Neuronal stem cell (in vitro differentiated cells): ENCODE results near the gene RAD51B.

Source experiments
- DNase-seq: peaks from one replicate; pipeline ENCODE4 v3.0.0-alpha.2; 2013; ENCODE audit warnings: low spot score
- H2AFZ ChIP-seq: one replicate; pipeline ENCODE4 v1.6.1; 2013; ENCODE audit warnings: mild to moderate bottlenecking, low read length, inconsistent platforms
- H2AK5ac ChIP-seq: 2 replicates; pipeline ENCODE4 v1.6.1; 2013; ENCODE audit warnings: low read depth, mild to moderate bottlenecking, inconsistent platforms, low read length, moderate library complexity, mixed read lengths
- H2BK120ac ChIP-seq: 2 replicates; pipeline ENCODE4 v1.6.1; 2013; ENCODE audit warnings: low read depth, mild to moderate bottlenecking, inconsistent platforms, low read length, moderate library complexity, mixed read lengths
- H2BK12ac ChIP-seq: one replicate; pipeline ENCODE4 v1.6.1; 2013; ENCODE audit warnings: low read length, inconsistent platforms
- H2BK15ac ChIP-seq: 2 replicates; pipeline ENCODE4 v1.6.1; 2013; ENCODE audit warnings: mild to moderate bottlenecking, low read length, inconsistent platforms, mixed read lengths
- H2BK5ac ChIP-seq: one replicate; pipeline ENCODE4 v1.6.1; 2013; ENCODE audit warnings: inconsistent platforms, mild to moderate bottlenecking, low read length, moderate library complexity
- H3K14ac ChIP-seq: one replicate; pipeline ENCODE4 v1.6.1; 2013; ENCODE audit warnings: low read length, inconsistent platforms
- H3K18ac ChIP-seq: 2 replicates; pipeline ENCODE4 v1.6.1; 2013; ENCODE audit warnings: low read length, inconsistent platforms
- H3K23ac ChIP-seq: 2 replicates; pipeline ENCODE4 v1.6.1; 2013; ENCODE audit warnings: low read depth, mild to moderate bottlenecking, mixed read lengths, low read length, inconsistent platforms; ENCODE audit not compliant: poor library complexity
- H3K27ac ChIP-seq: replicated peaks from 3 replicates; pipeline ENCODE4 v1.5.1; 2013; ENCODE audit warnings: low read length, inconsistent platforms
- H3K27me3 ChIP-seq, 3 experiments: 2 replicates each; pipeline ENCODE4 v1.6.1; 2013; ENCODE audit warnings: low read length in 3 of 3, mild to moderate bottlenecking in 2 of 3, inconsistent platforms in 1 of 3, low read depth in 1 of 3, mixed read lengths in 1 of 3, moderate library complexity in 1 of 3; ENCODE audit not compliant: control insufficient read depth in 3 of 3, insufficient read depth in 3 of 3
- H3K36me3 ChIP-seq, 2 donors: replicated peaks in 1 of 2; 2 replicates each; pipeline ENCODE4 v1.6.1; 2013; ENCODE audit warnings: low read length in 2 of 2; ENCODE audit not compliant: control insufficient read depth in 2 of 2, insufficient read depth in 2 of 2
- H3K4ac ChIP-seq: 2 replicates; pipeline ENCODE4 v1.6.1; 2013; ENCODE audit warnings: inconsistent platforms, mild to moderate bottlenecking, low read length, moderate library complexity
- H3K4me1 ChIP-seq, 2 donors: 1 replicate in 1 of 2; 2 replicates in 1 of 2; pipeline ENCODE4 v1.6.1; 2013; ENCODE audit warnings: low read length in 2 of 2, low read depth in 1 of 2; ENCODE audit not compliant: control insufficient read depth in 2 of 2, insufficient read depth in 1 of 2
- H3K4me2 ChIP-seq: one replicate; pipeline ENCODE4 v1.6.1; 2013; ENCODE audit warnings: mild to moderate bottlenecking, low read length, inconsistent platforms; ENCODE audit not compliant: insufficient read depth, poor library complexity, severe bottlenecking
- H3K4me3 ChIP-seq, 2 donors: 2 replicates each; pipeline ENCODE4 v1.5.1; 2013; ENCODE audit warnings: low read length in 2 of 2, mild to moderate bottlenecking in 2 of 2, inconsistent platforms in 1 of 2, moderate library complexity in 1 of 2
- H3K79me1 ChIP-seq: one replicate; pipeline ENCODE4 v1.6.1; 2013; ENCODE audit warnings: low read depth, mild to moderate bottlenecking, inconsistent platforms, low read length, moderate library complexity
- H3K9ac ChIP-seq: one replicate; pipeline ENCODE4 v1.6.1; 2013; ENCODE audit warnings: mild to moderate bottlenecking, low read depth, low read length, inconsistent platforms; ENCODE audit not compliant: poor library complexity
- H3K9me3 ChIP-seq, 2 donors: replicated peaks in 1 of 2; 2 replicates each; pipeline versions ENCODE3 to v1.6.1; 2013; ENCODE audit warnings: low read length in 2 of 2, mild to moderate bottlenecking in 2 of 2, inconsistent platforms in 1 of 2, low read depth in 1 of 2, mixed read lengths in 1 of 2, moderate library complexity in 1 of 2; ENCODE audit not compliant: control insufficient read depth in 2 of 2, insufficient read depth in 1 of 2
- H4K8ac ChIP-seq: one replicate; pipeline ENCODE4 v1.6.1; 2013; ENCODE audit warnings: low read depth, mild to moderate bottlenecking, inconsistent platforms, low read length, moderate library complexity
- H4K91ac ChIP-seq: one replicate; pipeline ENCODE4 v1.6.1; 2013; ENCODE audit warnings: low read length, low read depth, mild to moderate bottlenecking, inconsistent platforms; ENCODE audit not compliant: poor library complexity
- WGBS, 2 donors: extraction: QIAGEN DNeasy Blood & Tissue Kit; methylation state at CpG; one replicate each; pipeline ENCODE4 v1.1.7; 2013; ENCODE audit warnings: missing lambda C conversion rate in 2 of 2, mixed read lengths in 1 of 2; ENCODE audit not compliant: insufficient read length in 2 of 2, insufficient replicate concordance in 1 of 2; ENCODE audit errors: extremely low coverage in 2 of 2; 5-methylcytosine and 5-hydroxymethylcytosine counted together

RAD51B gene

DNA sequence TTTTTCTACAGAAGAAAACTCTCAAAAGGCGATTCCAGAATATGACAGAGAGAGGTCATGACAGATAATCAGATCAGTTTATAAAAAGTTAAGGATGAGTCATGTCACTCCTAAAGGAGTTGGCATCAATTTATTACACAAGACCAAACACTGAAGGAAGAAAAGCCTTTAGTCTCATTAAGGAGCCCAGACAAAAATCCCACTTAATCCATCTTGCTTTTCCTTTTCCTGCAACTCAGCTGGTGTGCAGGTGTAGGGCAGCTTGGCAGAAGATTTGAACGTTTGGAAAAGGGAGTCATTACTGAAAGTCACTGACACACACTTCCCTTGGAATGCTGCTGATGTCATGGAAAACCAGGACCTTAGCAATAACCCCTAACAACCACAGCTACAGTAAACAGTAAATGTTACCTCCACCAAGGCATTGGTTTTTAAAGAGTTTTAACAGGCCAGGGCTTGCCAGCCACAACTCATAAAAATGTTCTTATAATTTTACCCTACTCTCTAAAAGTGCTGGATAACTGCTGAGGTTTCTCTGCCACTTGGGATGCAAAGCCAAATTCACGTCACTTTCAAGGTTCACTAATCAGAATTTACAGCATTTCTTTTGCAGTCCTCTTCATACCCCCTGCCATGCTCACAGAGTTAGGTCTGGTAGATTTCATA, 320.6 kb downstream of the RAD51B start:
- Histone ChIP-seq H3K18ac (no peak overlapping the region), H3K4me3 (no peak overlapping the region), H2BK12ac (no peak overlapping the region), H3K14ac (no peak overlapping the region), H3K36me3 (no peaks in the 10 kb centered on the region), H2BK15ac (no peak overlapping the region), H3K9me3 (no peaks in the 10 kb centered on the region), H3K27me3 (no peaks in the 10 kb centered on the region), H3K23ac (no peak overlapping the region), H2AFZ (no peak overlapping the region), H4K8ac (no peak overlapping the region), H3K4me2 (no peak overlapping the region), H3K9ac (no peak overlapping the region), H3K4ac (no peak overlapping the region), H2BK120ac (no peak overlapping the region), H3K27ac (peak overlapping the region; percentile 48), H2BK5ac (no peak overlapping the region), H2AK5ac (no peak overlapping the region), H4K91ac (no peak overlapping the region), H3K4me1 (peaks cover 13 to 19% of the 10 kb centered on the region in 2 donors), H3K79me1 (no peaks in the 10 kb centered on the region)
- no CpG with 5 or more reads among the region's 3 CpGs for WGBS, 2 donors
- DNase-seq = peak; percentile 37

DNA sequence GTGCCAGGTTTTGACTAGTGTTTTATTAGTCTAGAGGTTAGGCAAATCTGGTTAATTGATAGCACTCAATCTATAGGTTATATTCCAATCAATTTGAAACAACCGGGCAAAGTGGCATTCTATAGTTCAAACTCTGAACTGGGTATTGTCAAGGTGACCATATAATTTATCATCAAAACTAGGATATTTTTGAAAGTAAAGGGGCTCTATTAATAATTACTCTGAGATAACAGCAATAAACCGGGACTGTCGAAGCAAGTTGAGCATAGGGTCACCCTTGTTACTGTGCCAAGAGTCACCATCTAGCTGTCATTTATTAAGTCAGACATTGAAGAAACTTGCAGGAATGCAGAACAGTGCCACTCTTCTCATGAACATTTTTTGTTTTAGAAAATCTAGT, 321.2 kb downstream of the RAD51B start:
- WGBS, 2 donors = no CpG with 5 or more reads among the region's 3 CpGs

DNA sequence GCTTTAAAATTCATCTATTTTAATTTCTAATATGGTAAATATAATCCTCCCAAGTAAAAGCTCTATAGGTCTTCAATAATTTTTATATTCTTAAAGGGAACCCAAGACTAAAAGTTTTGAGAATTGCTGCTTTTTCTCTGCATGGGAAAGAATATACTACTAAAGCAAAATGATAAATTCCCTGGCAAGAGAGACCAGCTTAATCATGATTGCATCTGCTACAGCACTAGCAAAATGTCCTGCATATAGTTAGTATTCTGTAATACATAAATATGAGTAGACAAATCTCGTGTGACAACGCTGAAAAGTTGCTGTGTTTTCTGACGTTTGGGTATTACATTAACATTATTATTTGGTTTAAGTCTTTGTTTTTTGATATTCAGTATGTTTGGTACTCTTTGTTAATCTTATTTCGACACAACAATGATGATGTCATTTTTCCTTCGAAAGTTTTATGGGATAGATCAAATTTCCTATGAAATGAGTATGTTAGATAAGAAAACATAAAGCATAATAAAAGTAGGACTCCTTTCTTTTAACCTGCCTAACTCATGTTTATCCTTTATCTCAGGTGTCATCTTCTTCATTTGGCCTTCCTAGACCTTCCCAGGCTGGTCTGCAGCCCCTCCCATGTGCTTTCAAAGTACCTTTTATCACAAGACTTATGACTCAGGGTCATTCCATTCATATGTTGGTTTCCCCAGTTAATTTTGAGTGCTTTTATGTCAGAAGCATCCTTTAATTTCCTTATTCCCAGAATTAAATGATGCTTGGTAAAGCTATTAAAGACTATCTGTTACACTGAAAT, 321.9 kb downstream of the RAD51B start:
- H3K36me3 ChIP-seq = no peaks in the 10 kb centered on the region
- no peaks in the 10 kb centered on the region for H3K79me1 ChIP-seq
- no peaks in the 10 kb centered on the region for H3K9me3 ChIP-seq
- DNase-seq = no peak
- H3K4ac ChIP-seq = no peak overlapping the region
- no peak overlapping the region for H3K9ac ChIP-seq
- H3K4me3 ChIP-seq = no peak overlapping the region
- H3K27me3 ChIP-seq = no peaks in the 10 kb centered on the region
- H3K4me2 ChIP-seq = no peak overlapping the region
- H2BK15ac ChIP-seq = no peak overlapping the region
- no peak overlapping the region for H2AK5ac ChIP-seq
- no peak overlapping the region for H2BK5ac ChIP-seq
- no CpG with 5 or more reads among the region's 5 CpGs for WGBS, 2 donors
- H2BK120ac ChIP-seq = no peak overlapping the region
- H3K14ac ChIP-seq = no peak overlapping the region
- H2BK12ac ChIP-seq = no peak overlapping the region
- H3K4me1 ChIP-seq = peaks cover 13 to 19% of the 10 kb centered on the region in 2 donors
- no peak overlapping the region for H3K27ac ChIP-seq
- no peak overlapping the region for H3K23ac ChIP-seq
- no peak overlapping the region for H4K91ac ChIP-seq
- H3K18ac ChIP-seq = no peak overlapping the region
- no peak overlapping the region for H2AFZ ChIP-seq
- no peak overlapping the region for H4K8ac ChIP-seq

More for the DNA sequence above, 321.2 kb downstream of the RAD51B start:
- no peak overlapping the region for H2BK5ac ChIP-seq
- no peak overlapping the region for H3K4me2 ChIP-seq
- H3K14ac ChIP-seq = no peak overlapping the region
- H2AK5ac ChIP-seq = no peak overlapping the region
- H3K18ac ChIP-seq = no peak overlapping the region
- H3K27ac ChIP-seq = no peak overlapping the region
- peaks cover 13 to 19% of the 10 kb centered on the region in 2 donors for H3K4me1 ChIP-seq
- H3K9me3 ChIP-seq = no peaks in the 10 kb centered on the region
- no peaks in the 10 kb centered on the region for H3K79me1 ChIP-seq
- H2BK15ac ChIP-seq = no peak overlapping the region
- no peak overlapping the region for H3K4me3 ChIP-seq
- H2BK120ac ChIP-seq = no peak overlapping the region
- no peak overlapping the region for H4K91ac ChIP-seq
- H3K27me3 ChIP-seq = no peaks in the 10 kb centered on the region
- H2AFZ ChIP-seq = no peak overlapping the region
- no peak overlapping the region for H3K23ac ChIP-seq
- H2BK12ac ChIP-seq = no peak overlapping the region
- no peak overlapping the region for H3K4ac ChIP-seq
- no peak overlapping the region for H3K9ac ChIP-seq
- DNase-seq = no peak
- H3K36me3 ChIP-seq = no peaks in the 10 kb centered on the region
- H4K8ac ChIP-seq = no peak overlapping the region

DNA sequence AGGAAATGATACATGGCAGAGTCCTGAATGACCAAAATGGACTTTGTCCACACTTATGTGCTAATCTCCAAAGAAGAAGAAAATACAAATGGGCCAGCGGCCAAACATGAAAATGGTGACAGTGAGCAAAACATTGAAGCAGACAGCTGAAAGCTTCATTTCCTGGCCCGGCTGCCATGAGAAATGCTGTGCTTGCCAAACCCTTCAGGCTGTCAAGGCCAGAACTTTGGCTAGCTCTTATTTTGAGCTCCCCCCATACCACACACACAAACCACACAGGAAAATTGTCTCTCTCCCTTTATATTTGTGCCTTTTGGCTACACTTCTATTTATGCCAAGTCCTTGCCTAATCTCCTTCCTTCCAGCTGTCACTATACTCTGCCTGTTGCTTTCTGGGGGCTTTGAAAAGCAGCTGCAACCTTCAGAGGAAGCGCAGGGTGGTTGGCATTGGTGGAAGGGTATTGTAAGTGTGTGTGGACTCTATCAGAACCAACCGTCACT, 323.8 kb downstream of the RAD51B start:
- no peak overlapping the region for H4K91ac ChIP-seq
- no peak overlapping the region for H3K4ac ChIP-seq
- no peak overlapping the region for H4K8ac ChIP-seq
- H3K9me3 ChIP-seq = peaks cover 0 to 8% of the 10 kb centered on the region in 2 donors
- H3K27ac ChIP-seq = no peak overlapping the region
- no peak overlapping the region for H2BK120ac ChIP-seq
- H2BK5ac ChIP-seq = no peak overlapping the region
- no peak overlapping the region for H2BK12ac ChIP-seq
- peaks cover 10% of the 10 kb centered on the region in 2 donors for H3K4me1 ChIP-seq
- H3K23ac ChIP-seq = no peak overlapping the region
- no CpG with 5 or more reads among the region's 4 CpGs for WGBS, 2 donors
- DNase-seq = no peak
- H3K4me3 ChIP-seq = no peak overlapping the region
- H3K27me3 ChIP-seq = no peaks in the 10 kb centered on the region
- H3K4me2 ChIP-seq = no peak overlapping the region
- no peak overlapping the region for H2AK5ac ChIP-seq
- H3K79me1 ChIP-seq = no peaks in the 10 kb centered on the region
- no peaks in the 10 kb centered on the region for H3K36me3 ChIP-seq
- no peak overlapping the region for H3K14ac ChIP-seq
- no peak overlapping the region for H2BK15ac ChIP-seq
- no peak overlapping the region for H3K9ac ChIP-seq
- no peak overlapping the region for H2AFZ ChIP-seq
- no peak overlapping the region for H3K18ac ChIP-seq
